AG04450 (cell line): Measurements from ENCODE around the gene MST1R. TPM values are rescaled to one million over a fixed set of nuclear protein-coding genes. Genes with fewer than 3 reads are reported as not detected.

Experiments used
- CTCF ChIA-PET: fragments of 300-600, 350-600 bp; formaldehyde crosslinking; extraction: SDS; loops from one replicate; lab custom pipeline; 2022; ENCODE audit warnings: antibody characterized with exemption, inconsistent platforms; lab: Charles Lee
- POLR2A ChIA-PET: fragments of 350-600 bp; formaldehyde crosslinking; extraction: SDS; loops from one replicate; lab custom pipeline; 2021; ENCODE audit warnings: antibody characterized with exemption, inconsistent platforms; lab: Yijun Ruan, JAX
- DNase-seq: peaks from one replicate; pipeline ENCODE4 v3.0.0-alpha.2; 2011; ENCODE audit warnings: low read depth, low spot score
- H3K27ac ChIP-seq: one replicate; pipeline ENCODE4 v1.5.1; 2012; ENCODE audit warnings: low read depth, low read length, control low read depth
- H3K27me3 ChIP-seq: one replicate; pipeline ENCODE4 v1.6.0; 2012; ENCODE audit warnings: low read length; ENCODE audit not compliant: control insufficient read depth, insufficient read depth
- H3K4me3 ChIP-seq: 2 replicates; pipeline ENCODE4 v1.5.1; 2011; ENCODE audit warnings: mild to moderate bottlenecking, low read depth, low read length, control low read depth
- H3K9me3 ChIP-seq: 2 replicates; pipeline ENCODE4 v1.5.1; 2012; ENCODE audit warnings: low read length; ENCODE audit not compliant: control insufficient read depth, insufficient read depth
- CTCF ChIP-seq: IDR thresholded peaks from 2 replicates; pipeline ENCODE4 v1.5.1; 2011; ENCODE audit warnings: low read depth, low read length, control low read depth, inconsistent platforms
- polyA plus RNA-seq: library from polyadenylated mRNA; depleted of rRNA; stranded (reverse); fragments of >200 nt; gene quantifications from 2 replicates; pipeline ENCODE4 v1.2.3, GENCODE V29; 2011

The MST1R gene
- polyA plus RNA-seq, 1 experiment: 0.10 TPM

GRCh38 chr3:49872801-49873281 lies 30.8 kb downstream of the MST1R start:
- H3K4me3 ChIP-seq: no peak overlapping the region
- CTCF ChIA-PET: interaction anchor here (0.5 to 0.8 kb wide), 2 partner anchors 34 to 307 kb away, joined by 3 to 4 read pairs; no protein-coding TSS in a partner anchor
- no peaks in the 10 kb centered on the region; the same call in 1 of the 2 replicates for H3K9me3 ChIP-seq
- DNase-seq: no peak
- no peak for TF ChIP-seq CTCF
- POLR2A ChIA-PET: no interaction called here
- peaks cover 52% of the 10 kb centered on the region for H3K27me3 ChIP-seq
- H3K27ac ChIP-seq: no peak overlapping the region

GRCh38 chr3:49871531-49872153 lies 32.0 kb downstream of the MST1R start:
- DNase-seq: no peak
- Histone ChIP-seq H3K27ac (no peak overlapping the region), H3K9me3 (no peaks in the 10 kb centered on the region; the same call in 1 of the 2 replicates), H3K27me3 (peaks cover 54% of the 10 kb centered on the region), H3K4me3 (no peak overlapping the region)
- ChIA-PET POLR2A (no interaction called here), CTCF (interaction anchor here (0.8 kb wide), 1 partner anchor 32 kb away, joined by 3 read pairs; no protein-coding TSS in a partner anchor)
- no peak for TF ChIP-seq CTCF

- TF ChIP-seq CTCF: no peak
- peak within 1 kb of the TSS; percentile 20; the same call in 1 of the 2 replicates for H3K4me3 ChIP-seq
Observed at GRCh38 chr3:49869525-49870126, 34.0 kb downstream of the MST1R start, which contains the start of gene CAMKV. CAMKV (minus strand) TSS chr3:49869906; CDS start chr3:49862388, 7,518 bp downstream.

GRCh38 chr3:49868862-49869466 lies 34.7 kb downstream of the MST1R start:
- H3K27ac ChIP-seq: no peak overlapping the region
- H3K9me3 ChIP-seq: no peaks in the 10 kb centered on the region; the same call in 1 of the 2 replicates
- no peak overlapping the region for H3K4me3 ChIP-seq
- ChIA-PET POLR2A (no interaction called here), CTCF (interaction anchor here (0.5 kb wide), 1 partner anchor 200 kb away, joined by 6 read pairs; no protein-coding TSS in a partner anchor)
- no peak for TF ChIP-seq CTCF
- H3K27me3 ChIP-seq: peaks cover 67% of the 10 kb centered on the region
- no peak for DNase-seq

More at GRCh38 chr3:49869525-49870126, 34.0 kb downstream of the MST1R start, which contains the start of gene CAMKV:
- Histone ChIP-seq H3K27ac (no peak within 1 kb of the TSS), H3K9me3 (no peaks in the 10 kb centered on the region; the same call in 1 of the 2 replicates), H3K27me3 (peaks cover 64% of the 10 kb centered on the region)
- no peak for DNase-seq
- ChIA-PET CTCF (no interaction called here), POLR2A (no interaction called here)
